HepG2 (cell line): Measurements from ENCODE around the gene KRTAP10-4. TPM values are rescaled to one million over a fixed set of nuclear protein-coding genes. Genes with fewer than 3 reads are reported as not detected.

Experiments
- ATAC-seq: fragments of 200-7000 bp; cut with Tn5 transposase; 3 replicates; pipeline ENCODE4 v1.9.1; 2020; ENCODE audit warnings: mild to moderate bottlenecking, moderate library complexity
- BruUV-seq: library from RNA; stranded (reverse); fragments of 400-500 nt; replicated peaks from 2 replicates; lab custom pipeline; 2021; lab: Mats Ljungman, UMichigan
- CTCF ChIA-PET: fragments of 300-600 bp; formaldehyde crosslinking; extraction: SDS; loops from one replicate; lab custom pipeline; 2021; ENCODE audit warnings: low total read pairs, inconsistent platforms, low intra/inter-chr PET ratio; lab: Yijun Ruan, JAX
- POLR2A ChIA-PET: fragments of 350-600 bp; sonication (Branson Sonifier 250); formaldehyde crosslinking; loops from one replicate; lab custom pipeline; 2020; ENCODE audit warnings: antibody characterized with exemption, inconsistent platforms; lab: Yijun Ruan, JAX
- DNase-seq: peaks from one replicate; pipeline ENCODE4 v3.0.0-alpha.2; 2015; ENCODE audit warnings: low spot score
- FAIRE-seq: peaks from 3 replicates; lab custom pipeline; 2011; peaks lifted over from hg19 to GRCh38; lab: Jason Lieb, UNC
- H2AFZ ChIP-seq: one replicate; pipeline ENCODE4 v1.6.1; 2011; ENCODE audit warnings: low read length, inconsistent platforms
- H3K27ac ChIP-seq: fragments of 300-600 bp; 3 replicates; pipeline ENCODE4 v1.8.0; 2011; ENCODE audit warnings: mixed run types, mild to moderate bottlenecking, mixed read lengths, low read length, inconsistent platforms; ENCODE audit not compliant: insufficient read depth; ENCODE audit errors: extremely low read length
- H3K27me3 ChIP-seq, 2 experiments: fragments of 200-600 bp in 1 of 2; 2 replicates in 1 of 2; 3 replicates in 1 of 2; pipeline versions ENCODE4 v1.6.0 to v1.8.0; 2011; ENCODE audit warnings: low read length in 2 of 2, mild to moderate bottlenecking in 2 of 2, moderate library complexity in 2 of 2, inconsistent platforms in 1 of 2; ENCODE audit not compliant: insufficient read depth in 2 of 2, control insufficient read depth in 1 of 2
- H3K36me3 ChIP-seq, 2 experiments: fragments of 200-600 bp in 1 of 2; replicated peaks in 1 of 2; 2 replicates in 1 of 2; 3 replicates in 1 of 2; pipeline versions ENCODE4 v1.5.1 to v1.8.0; 2011; ENCODE audit warnings: low read length in 2 of 2, inconsistent platforms in 1 of 2; ENCODE audit not compliant: insufficient read depth in 2 of 2, control insufficient read depth in 1 of 2
- H3K4me1 ChIP-seq: 2 replicates; pipeline ENCODE4 v1.5.1; 2012; ENCODE audit warnings: low read length, inconsistent platforms; ENCODE audit not compliant: insufficient read depth
- H3K4me2 ChIP-seq: 2 replicates; pipeline ENCODE4 v1.6.0; 2011; ENCODE audit warnings: low read depth, low read length, inconsistent platforms
- H3K4me3 ChIP-seq, 3 experiments: fragments of 200-600 bp in 1 of 3; sonication (generic), shearing (Covaris generic) in 1 of 3; replicated peaks in 1 of 3; 2 replicates each; pipeline ENCODE4 v1.5.1; 2011 to 2016; ENCODE audit warnings: low read length in 3 of 3, inconsistent platforms in 2 of 3, low read depth in 2 of 3, mild to moderate bottlenecking in 2 of 3, control low read depth in 1 of 3, mixed read lengths in 1 of 3; ENCODE audit not compliant: insufficient read depth in 1 of 3
- H3K79me2 ChIP-seq: one replicate; pipeline ENCODE4 v1.6.1; 2011; ENCODE audit warnings: low read length, inconsistent platforms; ENCODE audit not compliant: insufficient read depth
- H3K9ac ChIP-seq: 2 replicates; pipeline ENCODE4 v1.6.0; 2011; ENCODE audit warnings: mild to moderate bottlenecking, low read depth, low read length, inconsistent platforms; ENCODE audit not compliant: insufficient read depth
- H3K9me3 ChIP-seq: 2 replicates; pipeline ENCODE4 v1.5.1; 2012; ENCODE audit warnings: mild to moderate bottlenecking, low read length
- H4K20me1 ChIP-seq: 2 replicates; pipeline ENCODE4 v1.6.0; 2011; ENCODE audit warnings: inconsistent platforms, mild to moderate bottlenecking, low read length, moderate library complexity; ENCODE audit not compliant: insufficient read depth
- KMT2B ChIP-seq: IDR thresholded peaks from 2 replicates; pipeline ENCODE4 v1.6.1; 2016; ENCODE audit warnings: missing genetic modification reagents, missing compliant biosample characterization
- MEIS2 ChIP-seq: sonication (generic); formaldehyde crosslinking; IDR thresholded peaks from 2 replicates; pipeline ENCODE4 v1.9.0; 2021; ENCODE audit warnings: mild to moderate bottlenecking, missing genetic modification reagents
- MZF1 ChIP-seq: sonication (generic); formaldehyde crosslinking; IDR thresholded peaks from 2 replicates; pipeline ENCODE4 v1.8.1; 2023; ENCODE audit warnings: mild to moderate bottlenecking, missing genetic modification reagents, borderline replicate concordance
- RBM22 ChIP-seq: fragments of 200-400 bp; formaldehyde crosslinking; optimal IDR thresholded peaks from 2 replicates; pipeline ENCODE3; 2017; ENCODE audit warnings: mild to moderate bottlenecking, low read length, moderate library complexity
- ZNF446 ChIP-seq: sonication (generic); formaldehyde crosslinking; IDR thresholded peaks from 2 replicates; pipeline ENCODE4 v1.5.0; 2020; ENCODE audit warnings: mild to moderate bottlenecking, missing genetic modification reagents
- WGBS: methylation state at CpG from one replicate; pipeline ENCODE4 v1.1.6; 2017; ENCODE audit warnings: low lambda C conversion rate; 5-methylcytosine and 5-hydroxymethylcytosine counted together
- in situ Hi-C: cut with HindIII; loops from 2 replicates; pipeline ENCODE4 v1.10.0; 2017; ENCODE audit warnings: low pct_unique_long_range_greater_than_20kb; ENCODE audit not compliant: extremely low pct_ligation_motif_present
- intact Hi-C: fragments of 100-400 bp; cut with micrococcal nuclease; formaldehyde crosslinking; loops from one replicate; pipeline ENCODE4 v1.10.0; 2022; ENCODE audit not compliant: unreplicated experiment
- polyA plus RNA-seq, 8 experiments: library from polyadenylated mRNA; depleted of rRNA in 3 of 8; stranded (reverse) in 7 of 8; unstranded in 1 of 8; fragments of >200 nt; fragmentation: Illumina TruSeq in 4 of 8; extraction: Trizol in 4 of 8; gene quantifications; 2 replicates each; pipeline versions ENCODE4 v1.2.1 to v1.2.3, GENCODE V29; 2011 to 2016; ENCODE audit warnings: low read depth in 4 of 8, missing spikeins in 1 of 8, mixed read lengths in 1 of 8; ENCODE audit not compliant: insufficient read depth in 1 of 8
- total RNA-seq, 5 experiments: library from RNA; depleted of rRNA; stranded (reverse); fragments of >200 nt; fragmentation: Illumina TruSeq; extraction: Trizol; gene quantifications; 2 replicates each; pipeline ENCODE4 v1.2.3, GENCODE V29; 2016; ENCODE audit warnings: low read depth in 1 of 5
- TF ChIP-seq, protein P1 (sequence below): sonication (generic); formaldehyde crosslinking; IDR thresholded peaks from 2 replicates; pipeline ENCODE4 v1.4.0; 2020; ENCODE audit warnings: missing genetic modification reagents
- TF ChIP-seq, protein P2 (sequence below): sonication (generic); formaldehyde crosslinking; IDR thresholded peaks from one replicate; pipeline ENCODE4 v1.5.1; 2020; ENCODE audit warnings: mild to moderate bottlenecking, missing genetic modification reagents; ENCODE audit errors: not compliant biosample characterization
- TF ChIP-seq, protein P3 (sequence below): sonication (generic); formaldehyde crosslinking; IDR thresholded peaks from 2 replicates; pipeline ENCODE4 v1.9.0; 2021; ENCODE audit warnings: missing genetic modification reagents, borderline replicate concordance

Gene KRTAP10-4
- total and polyA plus RNA-seq, 2 of the 13 experiments (the other 11 are each of a cell fraction or from before 2014, with no cell fraction given): not detected

DNA sequence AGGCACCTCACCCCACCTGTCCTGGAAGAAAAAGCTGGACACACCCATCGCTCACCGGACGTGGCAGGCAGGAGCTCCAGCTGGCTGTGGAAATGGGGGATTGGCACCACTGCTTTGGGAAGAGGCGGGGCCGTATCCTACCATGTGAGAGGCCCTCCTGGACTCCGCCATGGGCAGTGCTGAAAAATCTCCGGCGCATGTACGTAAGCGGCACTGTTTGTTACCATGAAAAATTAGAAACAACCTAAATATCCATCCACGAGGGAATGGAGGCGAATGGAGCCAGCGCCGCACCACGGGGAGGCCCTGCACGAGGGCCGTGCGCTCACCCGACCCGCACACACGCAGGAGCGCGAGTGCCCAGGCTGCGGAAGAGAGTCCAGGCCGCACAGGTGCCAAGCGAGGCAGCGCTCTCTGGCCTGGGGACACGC lies 41.4 kb downstream of the KRTAP10-4 start (continued):
- TF ChIP-seq, protein P1, sequence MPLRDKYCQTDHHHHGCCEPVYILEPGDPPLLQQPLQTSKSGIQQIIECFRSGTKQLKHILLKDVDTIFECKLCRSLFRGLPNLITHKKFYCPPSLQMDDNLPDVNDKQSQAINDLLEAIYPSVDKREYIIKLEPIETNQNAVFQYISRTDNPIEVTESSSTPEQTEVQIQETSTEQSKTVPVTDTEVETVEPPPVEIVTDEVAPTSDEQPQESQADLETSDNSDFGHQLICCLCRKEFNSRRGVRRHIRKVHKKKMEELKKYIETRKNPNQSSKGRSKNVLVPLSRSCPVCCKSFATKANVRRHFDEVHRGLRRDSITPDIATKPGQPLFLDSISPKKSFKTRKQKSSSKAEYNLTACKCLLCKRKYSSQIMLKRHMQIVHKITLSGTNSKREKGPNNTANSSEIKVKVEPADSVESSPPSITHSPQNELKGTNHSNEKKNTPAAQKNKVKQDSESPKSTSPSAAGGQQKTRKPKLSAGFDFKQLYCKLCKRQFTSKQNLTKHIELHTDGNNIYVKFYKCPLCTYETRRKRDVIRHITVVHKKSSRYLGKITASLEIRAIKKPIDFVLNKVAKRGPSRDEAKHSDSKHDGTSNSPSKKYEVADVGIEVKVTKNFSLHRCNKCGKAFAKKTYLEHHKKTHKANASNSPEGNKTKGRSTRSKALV: no peak
- TF ChIP-seq, all 625 proteins: peak for 0

DNA sequence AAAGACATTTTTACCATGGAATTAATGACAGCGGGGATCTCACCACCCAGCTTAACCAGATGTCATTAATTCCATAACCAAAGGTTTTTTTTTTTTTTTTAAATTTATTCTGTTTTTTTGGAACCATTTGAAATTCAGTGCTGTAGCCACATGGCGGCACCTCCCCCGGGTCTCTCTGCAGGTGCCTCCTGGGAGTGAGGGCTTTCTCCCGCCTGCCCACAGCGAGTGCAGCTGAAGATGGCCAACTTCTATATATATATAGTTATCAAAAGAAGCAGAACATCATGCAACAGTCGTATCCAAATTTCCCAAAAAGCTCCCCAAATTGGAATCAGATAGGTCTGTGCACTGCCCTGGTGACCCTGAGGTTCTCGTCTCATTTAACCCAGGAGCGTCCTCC lies 41.9 kb downstream of the KRTAP10-4 start:
- in situ Hi-C loops: no loop called here
- CTCF ChIA-PET: no interaction called here
- TF ChIP-seq, protein P2, sequence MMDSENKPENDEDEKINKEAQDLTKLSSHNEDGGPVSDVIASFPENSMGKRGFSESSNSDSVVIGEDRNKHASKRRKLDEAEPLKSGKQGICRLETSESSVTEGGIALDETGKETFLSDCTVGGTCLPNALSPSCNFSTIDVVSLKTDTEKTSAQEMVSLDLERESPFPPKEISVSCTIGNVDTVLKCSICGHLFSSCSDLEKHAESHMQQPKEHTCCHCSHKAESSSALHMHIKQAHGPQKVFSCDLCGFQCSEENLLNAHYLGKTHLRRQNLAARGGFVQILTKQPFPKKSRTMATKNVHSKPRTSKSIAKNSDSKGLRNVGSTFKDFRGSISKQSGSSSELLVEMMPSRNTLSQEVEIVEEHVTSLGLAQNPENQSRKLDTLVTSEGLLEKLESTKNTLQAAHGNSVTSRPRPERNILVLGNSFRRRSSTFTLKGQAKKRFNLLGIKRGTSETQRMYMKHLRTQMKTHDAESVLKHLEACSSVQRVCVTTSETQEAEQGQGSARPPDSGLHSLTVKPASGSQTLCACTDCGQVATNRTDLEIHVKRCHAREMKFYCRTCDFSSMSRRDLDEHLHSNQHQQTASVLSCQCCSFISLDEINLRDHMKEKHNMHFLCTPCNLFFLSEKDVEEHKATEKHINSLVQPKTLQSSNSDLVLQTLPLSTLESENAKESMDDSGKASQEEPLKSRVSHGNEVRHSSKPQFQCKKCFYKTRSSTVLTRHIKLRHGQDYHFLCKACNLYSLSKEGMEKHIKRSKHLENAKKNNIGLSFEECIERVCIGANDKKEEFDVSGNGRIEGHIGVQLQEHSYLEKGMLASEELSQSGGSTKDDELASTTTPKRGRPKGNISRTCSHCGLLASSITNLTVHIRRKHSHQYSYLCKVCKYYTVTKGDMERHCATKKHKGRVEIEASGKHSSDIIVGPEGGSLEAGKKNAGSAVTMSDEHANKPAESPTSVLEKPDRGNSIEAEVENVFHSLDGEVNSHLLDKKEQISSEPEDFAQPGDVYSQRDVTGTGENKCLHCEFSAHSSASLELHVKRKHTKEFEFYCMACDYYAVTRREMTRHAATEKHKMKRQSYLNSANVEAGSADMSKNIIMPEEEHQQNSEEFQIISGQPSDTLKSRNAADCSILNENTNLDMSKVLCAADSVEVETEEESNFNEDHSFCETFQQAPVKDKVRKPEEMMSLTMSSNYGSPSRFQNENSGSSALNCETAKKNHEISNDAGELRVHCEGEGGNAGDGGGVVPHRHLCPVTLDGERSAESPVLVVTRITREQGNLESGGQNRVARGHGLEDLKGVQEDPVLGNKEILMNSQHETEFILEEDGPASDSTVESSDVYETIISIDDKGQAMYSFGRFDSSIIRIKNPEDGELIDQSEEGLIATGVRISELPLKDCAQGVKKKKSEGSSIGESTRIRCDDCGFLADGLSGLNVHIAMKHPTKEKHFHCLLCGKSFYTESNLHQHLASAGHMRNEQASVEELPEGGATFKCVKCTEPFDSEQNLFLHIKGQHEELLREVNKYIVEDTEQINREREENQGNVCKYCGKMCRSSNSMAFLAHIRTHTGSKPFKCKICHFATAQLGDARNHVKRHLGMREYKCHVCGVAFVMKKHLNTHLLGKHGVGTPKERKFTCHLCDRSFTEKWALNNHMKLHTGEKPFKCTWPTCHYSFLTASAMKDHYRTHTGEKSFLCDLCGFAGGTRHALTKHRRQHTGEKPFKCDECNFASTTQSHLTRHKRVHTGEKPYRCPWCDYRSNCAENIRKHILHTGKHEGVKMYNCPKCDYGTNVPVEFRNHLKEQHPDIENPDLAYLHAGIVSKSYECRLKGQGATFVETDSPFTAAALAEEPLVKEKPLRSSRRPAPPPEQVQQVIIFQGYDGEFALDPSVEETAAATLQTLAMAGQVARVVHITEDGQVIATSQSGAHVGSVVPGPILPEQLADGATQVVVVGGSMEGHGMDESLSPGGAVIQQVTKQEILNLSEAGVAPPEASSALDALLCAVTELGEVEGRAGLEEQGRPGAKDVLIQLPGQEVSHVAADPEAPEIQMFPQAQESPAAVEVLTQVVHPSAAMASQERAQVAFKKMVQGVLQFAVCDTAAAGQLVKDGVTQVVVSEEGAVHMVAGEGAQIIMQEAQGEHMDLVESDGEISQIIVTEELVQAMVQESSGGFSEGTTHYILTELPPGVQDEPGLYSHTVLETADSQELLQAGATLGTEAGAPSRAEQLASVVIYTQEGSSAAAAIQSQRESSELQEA (CRISPR knock-in tag): no peak
- no peak for TF ChIP-seq KMT2B (CRISPR knock-in tag)
- TF ChIP-seq RBM22: no peak
- TF ChIP-seq ZNF446 (CRISPR knock-in tag): no peak
- TF ChIP-seq, protein P3, sequence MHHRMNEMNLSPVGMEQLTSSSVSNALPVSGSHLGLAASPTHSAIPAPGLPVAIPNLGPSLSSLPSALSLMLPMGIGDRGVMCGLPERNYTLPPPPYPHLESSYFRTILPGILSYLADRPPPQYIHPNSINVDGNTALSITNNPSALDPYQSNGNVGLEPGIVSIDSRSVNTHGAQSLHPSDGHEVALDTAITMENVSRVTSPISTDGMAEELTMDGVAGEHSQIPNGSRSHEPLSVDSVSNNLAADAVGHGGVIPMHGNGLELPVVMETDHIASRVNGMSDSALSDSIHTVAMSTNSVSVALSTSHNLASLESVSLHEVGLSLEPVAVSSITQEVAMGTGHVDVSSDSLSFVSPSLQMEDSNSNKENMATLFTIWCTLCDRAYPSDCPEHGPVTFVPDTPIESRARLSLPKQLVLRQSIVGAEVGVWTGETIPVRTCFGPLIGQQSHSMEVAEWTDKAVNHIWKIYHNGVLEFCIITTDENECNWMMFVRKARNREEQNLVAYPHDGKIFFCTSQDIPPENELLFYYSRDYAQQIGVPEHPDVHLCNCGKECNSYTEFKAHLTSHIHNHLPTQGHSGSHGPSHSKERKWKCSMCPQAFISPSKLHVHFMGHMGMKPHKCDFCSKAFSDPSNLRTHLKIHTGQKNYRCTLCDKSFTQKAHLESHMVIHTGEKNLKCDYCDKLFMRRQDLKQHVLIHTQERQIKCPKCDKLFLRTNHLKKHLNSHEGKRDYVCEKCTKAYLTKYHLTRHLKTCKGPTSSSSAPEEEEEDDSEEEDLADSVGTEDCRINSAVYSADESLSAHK (CRISPR knock-in tag): no peak
- TF ChIP-seq MZF1 (CRISPR knock-in tag): no peak
- no peak for TF ChIP-seq MEIS2 (CRISPR knock-in tag)

More for the DNA sequence above, 41.9 kb downstream of the KRTAP10-4 start:
- no peaks in the 10 kb centered on the region for H3K36me3 ChIP-seq
- no peak overlapping the region for H3K27ac ChIP-seq
- POLR2A ChIA-PET: no interaction called here
- no peak overlapping the region for H2AFZ ChIP-seq
- DNase-seq: no peak
- H3K9ac ChIP-seq: no peak overlapping the region
- ATAC-seq: no peak
- H3K79me2 ChIP-seq: no peaks in the 10 kb centered on the region
- peaks cover 1 to 28% of the 10 kb centered on the region in 2 experiments; a peak in 3 of 5 replicates for H3K27me3 ChIP-seq
- intact Hi-C loops: no loop called here
- peaks cover 17% of the 10 kb centered on the region; the same call in 1 of the 2 replicates for H3K9me3 ChIP-seq
- no peak overlapping the region for H3K4me2 ChIP-seq
- no peak overlapping the region for H3K4me3 ChIP-seq
- WGBS: 51% methylated on average over 7 of the region's 8 CpGs
- FAIRE-seq: no peak
- no peaks in the 10 kb centered on the region for H4K20me1 ChIP-seq
- no peaks in the 10 kb centered on the region for H3K4me1 ChIP-seq
- no TSS peak for BruUV-seq
